HG02840 (cell line): ENCODE results near the gene ATPAF2.
"Not testable (repeated sequence)": the region's sequence is repeated elsewhere in the genome, so short reads cannot be mapped to it uniquely, and the experiment has no call there.

Experiments
- ATAC-seq: cut with Tn5 transposase; IDR thresholded peaks from one replicate; pipeline ENCODE4 v1.9.1; 2021; ENCODE audit warnings: mild to moderate bottlenecking, moderate library complexity, moderate number of reproducible peaks; ENCODE audit not compliant: unreplicated experiment, low FRiP score

The ATPAF2 gene

DNA sequence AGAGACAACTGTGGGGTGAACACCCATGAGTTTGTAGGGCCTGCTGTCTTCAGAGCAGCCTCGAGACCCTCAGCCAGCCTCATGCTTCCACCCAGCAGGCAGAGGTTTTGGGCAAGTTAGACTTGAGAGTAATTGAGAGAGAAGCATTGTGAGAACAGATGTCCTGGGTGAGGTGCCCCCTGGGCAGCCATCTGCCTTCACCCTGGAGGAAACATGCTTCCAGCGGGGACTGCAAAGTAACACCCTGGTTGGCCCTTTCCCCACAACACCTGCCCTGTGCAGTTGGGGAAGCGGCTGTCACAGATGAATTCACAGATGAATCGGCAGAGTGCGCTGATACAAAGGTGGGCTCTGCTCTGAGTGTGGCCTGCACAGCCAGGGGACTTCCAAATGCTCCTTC is 23.4 kb downstream of the ATPAF2 start:
- ATAC-seq, result no peak

DNA sequence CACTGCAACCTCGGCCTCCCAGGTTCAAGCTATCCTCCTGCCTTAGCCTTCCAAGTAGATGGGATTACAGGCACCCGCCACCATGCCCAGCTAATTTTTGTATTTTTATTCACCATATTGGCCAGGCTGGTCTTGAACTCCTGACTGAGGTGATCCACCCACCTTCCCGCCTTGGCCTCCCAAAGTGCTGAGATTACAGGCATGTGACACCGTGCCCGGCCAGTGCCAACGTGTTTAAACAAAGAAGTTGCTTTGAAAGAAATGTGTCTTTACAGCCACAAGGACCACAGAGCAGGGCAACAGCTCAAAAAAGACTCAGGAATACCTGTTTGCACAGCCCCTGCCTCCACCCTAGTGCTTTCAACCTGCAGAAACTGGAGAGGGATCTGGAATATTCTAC is 25.0 kb downstream of the ATPAF2 start:
- no peak for ATAC-seq

DNA sequence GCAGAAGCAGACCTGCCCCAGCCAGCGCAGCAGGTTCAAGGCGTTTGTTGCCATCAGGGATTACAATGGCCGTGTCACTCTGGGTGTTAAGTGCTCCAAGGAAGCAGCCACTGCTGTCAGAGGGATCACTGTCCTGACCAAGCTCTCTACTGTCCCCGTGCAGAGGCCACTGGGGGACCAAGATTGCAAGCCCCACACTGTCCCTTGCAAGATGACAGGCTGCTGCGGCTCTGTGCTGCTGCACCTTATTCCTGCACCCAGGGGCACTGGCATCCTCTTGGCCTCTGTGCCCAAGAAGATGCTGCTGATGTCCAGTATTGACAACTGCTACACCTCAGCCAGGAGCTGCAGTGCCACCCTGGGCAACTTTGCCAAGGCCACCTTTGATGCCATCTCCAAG is 27.7 kb downstream of the ATPAF2 start:
- no peak for ATAC-seq

DNA sequence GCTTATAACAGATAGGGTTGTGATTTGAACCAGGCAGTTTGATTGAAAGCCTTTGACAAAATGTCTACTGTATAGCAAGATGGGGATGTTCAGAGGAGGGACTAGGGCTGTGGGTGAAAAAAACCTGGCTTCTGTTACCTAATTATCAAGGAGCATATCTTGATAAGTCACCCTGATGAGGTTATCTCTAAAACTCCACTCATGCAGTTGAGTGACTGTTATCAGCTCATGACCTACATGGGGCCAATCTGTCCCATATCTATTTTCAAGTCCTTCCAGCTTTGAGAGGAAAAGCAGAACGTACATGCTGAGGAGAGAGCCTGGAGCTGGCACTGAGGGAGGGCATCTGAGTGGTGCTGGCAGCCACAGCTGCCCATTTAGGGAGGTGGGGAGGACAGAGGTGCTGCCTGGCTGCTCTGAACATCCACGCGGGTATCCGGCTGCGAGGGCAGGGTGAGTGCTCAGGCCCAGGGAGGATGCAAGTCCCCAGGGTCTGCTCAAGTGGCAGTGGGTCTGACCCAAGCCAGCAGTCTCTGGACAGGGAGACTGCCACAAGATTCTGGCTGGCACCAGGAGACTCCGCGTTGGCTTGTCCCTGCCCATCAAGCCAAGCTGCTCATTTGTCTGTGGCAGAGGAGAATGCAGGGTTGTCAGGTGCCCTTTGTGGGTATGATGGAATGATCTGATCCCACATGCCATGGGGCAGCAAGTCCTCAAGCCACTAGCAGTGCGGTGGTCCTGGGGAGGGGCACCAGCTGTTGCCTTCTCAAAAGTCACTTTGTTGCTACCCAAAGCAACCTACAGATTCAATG is 29.2 kb downstream of the ATPAF2 start:
- ATAC-seq, result no peak

DNA sequence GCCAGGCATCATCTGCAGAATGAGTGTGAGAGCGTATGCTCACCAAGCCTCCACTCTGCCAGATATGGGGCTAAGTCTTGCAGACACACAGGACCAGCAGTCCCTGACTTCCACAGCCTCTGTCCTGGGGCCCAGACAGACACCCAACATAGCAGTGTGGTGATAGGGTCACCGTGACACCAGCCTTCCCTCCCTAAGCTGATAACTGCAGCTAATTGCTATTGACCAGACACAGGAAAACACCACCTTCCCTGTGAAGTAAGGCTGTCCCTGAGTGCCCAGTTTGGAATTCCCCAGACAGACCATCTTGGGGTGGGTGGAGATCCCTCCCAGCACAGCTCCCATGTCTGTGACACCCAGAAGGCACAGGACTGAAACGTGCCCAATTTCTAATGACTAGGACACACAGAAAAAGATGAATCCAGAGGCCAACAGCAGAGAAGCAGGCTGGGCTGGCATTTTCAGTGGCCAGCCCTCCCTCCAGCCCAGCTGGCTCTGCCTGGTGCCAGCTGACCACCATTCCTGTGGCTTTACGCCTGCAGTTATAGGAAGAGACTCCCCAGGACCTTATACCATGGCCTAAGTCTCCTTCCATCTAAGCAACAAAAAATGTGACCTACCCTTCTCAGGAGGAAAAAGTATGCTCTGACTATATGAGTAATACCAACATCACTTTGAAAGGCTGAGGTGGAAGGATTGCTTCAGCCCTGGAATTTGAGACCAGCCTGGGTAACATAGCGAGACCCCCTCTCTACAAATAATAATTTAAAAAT is 30.3 kb downstream of the ATPAF2 start:
- no peak for ATAC-seq

DNA sequence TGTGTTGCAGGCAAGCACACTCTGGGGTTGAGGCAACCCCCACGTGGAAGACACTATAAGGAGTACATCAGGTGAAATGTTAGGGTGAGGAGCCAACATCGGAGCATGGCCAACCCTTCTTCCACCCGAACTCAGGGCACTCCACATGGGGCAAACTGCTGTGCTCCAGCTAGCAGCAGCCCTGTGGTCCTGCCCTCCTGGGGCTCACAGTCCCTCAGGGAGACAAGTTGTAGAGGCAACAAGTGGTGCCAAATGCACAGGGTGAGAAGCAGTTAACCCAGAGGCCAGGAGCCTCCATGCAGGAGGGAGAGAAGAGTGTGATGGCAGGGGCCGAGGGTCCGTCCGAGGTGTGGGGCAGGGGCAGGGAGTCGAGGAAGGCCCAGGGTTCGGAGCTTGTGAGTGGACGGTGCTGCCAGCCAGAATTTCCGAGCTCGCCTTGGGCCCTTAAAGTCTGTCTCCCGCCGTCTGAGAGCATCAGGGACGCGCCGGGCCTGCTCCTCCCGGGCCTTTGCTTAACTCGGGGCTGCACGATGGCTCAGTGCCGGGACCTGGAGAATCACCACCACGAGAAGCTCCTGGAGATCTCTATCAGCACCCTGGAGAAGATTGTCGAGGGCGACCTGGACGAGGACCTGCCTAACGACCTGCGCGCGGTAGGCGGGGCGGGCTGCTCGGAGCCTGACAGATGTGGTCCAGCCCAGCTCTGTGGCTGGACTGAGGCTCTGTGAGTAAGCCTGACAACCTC is 32.3 kb downstream of the ATPAF2 start:
- no peak for ATAC-seq

DNA sequence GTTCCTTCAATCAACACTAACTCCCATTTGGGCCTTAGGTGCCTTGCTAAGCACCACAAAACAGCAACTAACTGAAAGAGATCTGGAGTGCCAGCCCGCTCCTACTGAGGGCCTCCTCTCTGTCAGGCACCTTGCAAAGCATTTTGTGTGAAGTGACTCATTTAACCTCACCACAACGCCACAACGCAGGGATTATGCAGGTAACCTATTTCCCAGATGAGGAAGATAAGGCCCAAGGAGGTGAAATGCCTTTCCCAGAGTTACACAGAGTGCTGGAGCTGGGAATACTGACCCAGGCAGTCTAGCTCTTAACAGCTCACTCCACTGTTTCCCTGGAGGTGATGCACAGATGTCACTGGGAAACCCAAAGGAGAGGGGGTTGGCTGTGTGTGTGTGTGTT is 33.5 kb downstream of the ATPAF2 start:
- ATAC-seq, result no peak

DNA sequence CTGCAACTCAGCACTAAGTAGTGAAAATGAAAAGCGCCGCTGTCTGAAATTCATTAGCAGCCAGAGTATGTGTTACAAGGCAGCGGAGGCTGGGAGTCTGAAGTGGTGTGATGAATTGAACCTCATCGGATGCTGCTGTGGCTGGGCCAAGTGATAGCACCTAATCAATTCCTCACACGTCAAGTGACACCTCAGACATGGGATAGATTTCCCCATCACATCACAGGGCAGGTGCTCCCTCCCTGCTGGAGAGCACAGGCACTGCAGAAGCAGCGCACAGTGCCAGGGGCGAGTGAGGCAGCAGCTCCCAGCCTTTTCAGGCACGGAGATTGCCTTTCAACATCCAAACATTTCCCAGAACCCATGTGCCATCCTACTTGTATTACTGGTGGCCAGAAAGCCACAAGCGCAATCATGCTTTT is 34.1 kb downstream of the ATPAF2 start:
- ATAC-seq, result no peak

DNA sequence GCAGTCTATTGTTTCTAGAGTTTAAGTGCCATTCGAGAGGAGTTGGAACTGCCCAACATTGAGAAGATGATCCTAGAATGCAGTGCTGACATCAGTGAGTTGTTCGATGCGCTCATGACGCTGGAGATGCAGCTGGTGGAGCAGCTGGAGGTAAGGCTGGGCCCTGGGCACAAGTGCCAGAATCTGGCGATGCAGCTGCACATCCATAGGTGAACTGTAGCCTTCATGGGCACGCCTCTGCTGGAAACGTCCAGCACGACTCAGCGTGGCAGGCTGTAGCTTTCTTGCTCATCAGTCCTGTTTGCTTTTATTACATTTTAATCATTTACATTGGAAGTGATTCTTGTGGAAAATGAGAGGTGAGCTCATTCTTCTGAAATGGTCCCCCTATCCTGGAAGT is 34.6 kb downstream of the ATPAF2 start:
- no peak for ATAC-seq

DNA sequence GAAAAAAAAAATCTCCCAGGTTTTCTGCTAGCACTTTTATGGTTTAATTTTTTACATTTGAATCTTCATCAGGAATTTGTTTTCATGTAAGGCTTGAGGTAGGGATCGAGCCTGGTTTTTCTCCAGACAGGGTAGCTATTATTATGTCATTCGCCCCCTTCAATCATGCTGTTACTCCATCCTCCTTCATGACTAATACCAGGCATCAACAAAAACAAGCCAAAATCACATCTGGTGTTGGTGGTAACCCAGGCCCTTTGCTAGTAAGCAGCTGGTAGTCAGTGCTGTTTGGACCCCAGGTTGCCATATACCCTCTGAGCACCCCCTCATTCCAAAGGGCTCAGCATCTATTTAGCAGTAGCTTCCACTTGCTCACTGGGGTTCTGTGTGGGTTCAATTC is 36.8 kb downstream of the ATPAF2 start:
- no peak for ATAC-seq

DNA sequence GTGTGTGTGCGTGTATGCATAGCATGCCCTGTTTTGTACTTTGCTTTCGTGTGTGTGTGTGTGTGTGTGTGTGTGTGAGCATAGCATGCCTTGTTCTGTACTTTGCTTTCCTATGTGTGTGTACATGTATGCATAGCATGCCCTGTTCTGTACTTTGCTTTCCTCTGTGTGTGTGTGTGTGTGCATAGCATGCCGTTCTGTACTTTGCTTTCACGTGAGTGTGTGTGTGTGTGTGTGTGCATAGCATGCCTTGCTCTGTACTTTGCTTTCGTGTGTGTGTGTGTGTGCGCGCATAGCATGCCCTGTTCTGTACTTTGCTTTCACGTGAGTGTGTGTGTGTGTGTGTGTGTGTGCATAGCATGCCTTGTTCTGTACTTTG is 38.9 kb downstream of the ATPAF2 start:
- no peak for ATAC-seq

DNA sequence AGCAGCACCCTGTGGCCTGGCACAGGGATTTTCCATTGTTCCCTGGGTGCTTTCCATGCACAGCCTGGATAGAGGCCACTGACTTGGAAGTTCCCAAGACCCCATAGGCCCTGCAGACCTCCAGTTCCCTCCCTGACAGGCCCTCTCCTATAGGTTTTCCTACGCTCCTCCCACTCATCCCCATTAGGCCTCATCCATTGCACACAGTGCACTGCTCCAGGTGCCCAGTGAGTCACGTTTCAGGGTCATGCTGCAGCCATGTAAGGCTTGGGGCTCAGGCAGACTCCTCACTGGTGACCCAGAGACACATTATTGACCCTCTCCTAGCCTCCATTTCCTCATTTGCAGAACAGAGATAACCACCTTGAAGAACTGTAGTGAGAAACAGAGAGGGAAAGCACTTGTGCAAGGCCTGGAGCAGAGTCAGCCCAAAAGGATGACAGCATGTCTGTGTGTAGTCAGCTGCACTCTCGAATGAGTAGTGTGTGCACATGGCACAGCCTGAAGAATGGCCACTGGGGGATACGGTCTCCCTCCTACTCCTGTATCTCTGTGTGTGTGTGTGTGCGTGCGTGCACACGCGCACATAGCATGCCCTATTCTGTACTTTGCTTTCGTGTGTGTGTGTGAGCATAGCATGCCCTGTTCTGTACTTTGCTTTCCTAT is 39.5 kb downstream of the ATPAF2 start:
- ATAC-seq, result no peak

DNA sequence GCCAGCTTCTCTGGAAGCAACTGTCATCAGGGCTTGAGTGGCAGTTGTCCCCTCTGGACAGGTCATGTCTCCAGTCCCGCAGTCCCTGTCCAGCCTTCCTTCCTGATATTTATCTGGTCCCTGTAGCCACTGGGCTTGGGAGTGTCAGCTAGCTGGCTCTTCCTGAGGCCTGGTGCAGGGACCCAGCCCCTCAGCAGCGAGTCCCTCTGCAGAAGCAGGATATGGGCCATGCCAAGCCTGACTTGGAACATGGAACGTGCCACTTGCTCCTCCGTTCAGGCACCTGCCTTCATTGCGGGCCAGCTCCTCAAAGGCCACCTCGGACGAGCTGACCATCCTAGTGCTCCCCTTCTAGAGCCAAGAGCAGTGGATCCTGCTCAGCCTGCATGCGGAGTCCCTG is 40.0 kb downstream of the ATPAF2 start:
- ATAC-seq, result no peak

DNA sequence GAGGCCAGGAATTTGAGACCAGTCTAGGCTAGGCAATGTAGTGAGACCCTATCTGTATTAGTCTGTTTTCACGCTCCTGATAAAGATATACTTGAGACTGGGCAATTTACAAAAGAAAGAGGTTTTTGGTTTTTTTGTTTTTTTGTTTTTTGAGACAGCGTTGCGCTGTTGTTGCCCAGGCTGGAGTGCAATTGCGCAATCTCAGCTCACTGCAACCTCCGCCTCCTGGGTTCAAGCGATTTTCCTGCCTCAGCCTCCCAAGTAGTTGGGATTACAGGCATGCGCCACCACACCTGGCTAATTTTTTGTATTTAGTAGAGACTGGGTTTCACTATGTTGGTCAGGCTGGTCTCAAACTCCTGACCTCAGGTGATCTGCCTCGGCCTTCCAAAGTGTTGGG is 43.1 kb downstream of the ATPAF2 start:
- ATAC-seq, result not testable (repeated sequence)

DNA sequence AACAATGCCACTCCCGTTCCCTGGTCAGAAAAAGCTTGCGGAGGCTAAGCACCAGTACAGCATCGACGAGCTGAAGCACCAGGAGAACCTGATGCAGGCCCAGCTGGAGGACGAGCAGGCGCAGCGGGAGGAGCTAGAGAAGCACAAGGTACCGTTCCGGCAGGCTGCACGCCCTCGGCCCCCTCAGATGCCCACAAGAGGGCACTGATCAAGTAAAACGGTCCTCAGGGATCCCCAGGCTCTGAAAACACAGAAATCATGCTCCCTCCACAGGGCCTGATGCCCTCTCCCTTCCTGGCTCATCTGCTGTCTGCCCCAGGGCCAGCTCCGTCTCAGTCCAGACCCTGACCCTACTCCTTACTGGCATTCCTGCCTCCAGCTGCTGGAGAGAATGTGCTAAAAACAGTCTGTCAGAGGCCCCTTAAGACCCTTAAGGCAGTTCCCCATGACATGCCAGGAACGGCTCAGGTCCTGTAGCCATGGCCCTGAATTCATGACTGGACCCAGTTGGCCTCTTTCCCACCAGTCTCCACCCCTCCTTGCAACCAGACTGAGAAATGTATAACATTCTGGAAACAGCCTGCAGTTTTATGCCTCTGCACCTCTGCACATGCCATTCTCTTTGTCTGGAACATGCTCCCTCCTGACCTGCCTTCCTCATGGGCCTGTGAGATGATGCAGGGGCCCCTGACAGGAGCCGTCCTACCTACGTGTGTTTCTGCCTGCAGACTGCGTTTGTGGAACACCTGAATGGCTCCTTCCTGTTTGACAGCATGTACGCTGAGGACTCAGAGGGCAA is 44.5 kb downstream of the ATPAF2 start:
- ATAC-seq, result no peak

DNA sequence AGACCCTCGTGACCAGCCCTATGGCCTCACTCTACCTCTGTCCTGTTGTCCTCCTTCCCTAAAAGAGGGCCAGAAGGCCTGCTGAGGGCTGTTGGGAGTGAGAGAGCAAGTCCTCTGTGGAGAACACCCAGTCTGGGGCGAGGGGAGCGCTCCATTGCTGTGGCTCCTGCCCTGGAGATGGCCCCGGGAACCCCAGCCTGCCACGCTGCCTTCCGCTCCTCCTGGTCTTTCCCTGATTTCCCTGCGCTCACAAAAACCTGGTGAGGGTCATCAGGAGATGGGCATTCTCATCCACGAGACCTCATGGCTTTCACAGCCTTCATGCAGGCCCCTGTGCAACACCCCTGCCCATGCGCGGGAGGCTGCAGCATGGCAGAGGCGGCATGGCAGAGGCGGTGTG is 45.1 kb downstream of the ATPAF2 start:
- no peak for ATAC-seq

DNA sequence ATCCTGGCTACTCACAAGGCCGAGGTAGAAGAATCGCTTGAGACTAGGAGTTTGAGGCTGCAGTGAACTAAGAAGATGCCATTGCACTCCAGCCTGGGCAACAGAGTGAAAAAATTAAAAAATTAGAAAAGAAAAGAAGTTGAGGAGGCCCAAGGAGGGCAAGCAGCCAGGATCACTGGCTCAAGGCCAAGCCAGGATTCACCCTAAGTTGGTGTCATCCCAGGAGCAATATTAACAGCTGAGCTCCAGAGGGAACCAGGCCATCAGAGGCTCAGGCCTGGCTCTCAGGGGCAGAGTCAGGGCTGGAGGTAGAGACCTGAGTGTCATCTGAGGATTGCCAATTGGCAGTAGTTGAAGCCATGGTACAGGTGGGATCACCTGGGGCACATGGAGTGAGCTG is 45.6 kb downstream of the ATPAF2 start:
- ATAC-seq, result no peak

DNA sequence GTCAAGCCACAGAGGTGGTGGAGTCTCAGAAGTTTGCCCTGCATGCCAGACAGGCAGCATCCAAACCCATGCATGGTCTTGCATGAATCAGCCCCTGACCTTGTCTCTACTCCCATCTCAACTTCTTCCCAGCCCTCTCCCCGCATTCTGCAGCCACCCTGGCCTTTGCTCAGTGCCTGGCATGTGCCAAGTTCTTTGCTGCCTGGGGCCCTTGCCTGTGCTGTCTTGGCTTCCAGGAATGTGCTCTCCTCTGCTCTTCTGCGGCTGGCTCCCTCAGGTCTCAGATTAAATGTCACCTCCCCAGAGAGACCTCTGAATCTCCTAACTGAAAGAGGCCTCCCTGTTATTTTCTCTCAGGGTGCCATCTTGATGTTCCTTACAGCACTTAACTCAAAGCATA is 48.7 kb downstream of the ATPAF2 start:
- ATAC-seq, result no peak

DNA sequence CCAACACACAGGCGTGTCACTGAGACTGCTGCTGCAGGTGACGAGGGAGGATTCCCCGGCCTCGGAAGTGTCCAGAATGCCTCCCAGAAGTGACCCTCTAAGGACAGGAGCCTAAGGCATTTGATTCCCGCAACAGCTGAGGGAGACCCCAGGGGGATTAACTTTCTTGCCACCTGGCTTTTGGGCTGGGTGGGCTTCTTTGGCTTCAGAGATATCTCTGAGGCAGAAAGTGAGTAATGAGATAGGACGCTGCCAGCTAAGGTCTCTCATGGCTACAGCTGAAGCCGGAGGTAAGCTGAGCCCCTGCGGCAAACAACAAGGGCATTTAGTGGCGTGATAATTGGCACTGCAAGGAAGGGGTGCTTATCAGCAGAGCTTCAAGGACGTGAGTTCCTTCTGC is 49.4 kb downstream of the ATPAF2 start:
- no peak for ATAC-seq

DNA sequence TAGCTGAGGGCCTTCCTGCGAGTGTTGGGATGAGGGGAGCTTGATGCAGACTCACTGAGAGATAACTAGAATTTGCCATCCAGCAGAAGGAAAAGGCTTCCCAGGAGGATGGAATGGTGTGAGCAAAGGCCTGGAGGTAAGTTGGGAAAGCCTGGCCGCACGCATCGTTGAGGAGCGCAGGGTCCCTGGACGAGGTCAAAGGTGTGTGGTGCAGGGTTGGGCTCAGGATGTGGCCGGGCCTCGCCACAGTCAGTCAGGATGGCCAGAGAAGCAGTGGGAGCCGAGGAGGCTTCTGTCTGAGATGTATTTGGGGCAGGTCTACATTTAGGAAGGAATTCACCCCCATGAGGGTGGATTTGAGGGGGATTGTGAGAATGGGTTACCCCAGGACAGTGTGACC is 49.9 kb downstream of the ATPAF2 start:
- no peak for ATAC-seq
